Upper lobe of left lung (tissue), 6 donors: Measurements from ENCODE around the gene NFIX. TPM values are rescaled to one million over a fixed set of nuclear protein-coding genes. Genes with fewer than 3 reads are reported as not detected.

ENCODE experiments used
- ATAC-seq, 2 donors: fragments of 200-7000 bp; cut with Tn5 transposase; one replicate each; pipeline ENCODE4 v1.9.1; 2022; ENCODE audit warnings: mild to moderate bottlenecking in 2 of 2, moderate library complexity in 2 of 2; ENCODE audit not compliant: low FRiP score in 2 of 2
- DNase-seq, 2 donors: peaks; one replicate each; pipeline ENCODE4 v3.0.0-alpha.2; 2019 to 2020
- H3K27ac ChIP-seq, 4 donors: fragments of 200-600 bp; sonication (generic); one replicate each; pipeline ENCODE4 v1.5.1; 2016 to 2019
- H3K27me3 ChIP-seq, 4 donors: fragments of 200-600 bp; sonication (generic); one replicate each; pipeline ENCODE4 v1.5.1; 2017 to 2019
- H3K36me3 ChIP-seq, 4 donors: fragments of 200-600 bp; sonication (generic); one replicate each; pipeline ENCODE4 v1.5.1; 2016 to 2019
- H3K4me1 ChIP-seq, 4 donors: fragments of 200-600 bp; sonication (generic); one replicate each; pipeline ENCODE4 v1.5.1; 2018 to 2019
- H3K4me3 ChIP-seq, 4 donors: fragments of 200-600 bp; sonication (generic); one replicate each; pipeline ENCODE4 v1.5.1; 2017 to 2019; ENCODE audit warnings: mild to moderate bottlenecking in 2 of 4, moderate library complexity in 1 of 4
- H3K9me3 ChIP-seq, 4 donors: fragments of 200-600 bp; sonication (generic); one replicate each; pipeline ENCODE4 v1.5.1; 2018 to 2019
- CTCF ChIP-seq, 6 experiments: fragments of 450-650 bp in 4 of 6; fragments of 200-600 bp in 2 of 6; sonication (generic) in 2 of 6; IDR thresholded peaks; one replicate each; pipeline ENCODE4 v1.5.1; 2016 to 2019; ENCODE audit warnings: antibody characterized with exemption in 6 of 6
- EP300 ChIP-seq, 4 donors: sonication (generic); formaldehyde crosslinking; IDR thresholded peaks; one replicate each; pipeline ENCODE4 v1.5.1; 2017; ENCODE audit warnings: antibody characterized with exemption in 4 of 4, control low read depth in 2 of 4
- POLR2A ChIP-seq, 4 donors: fragments of 450-650 bp; IDR thresholded peaks; one replicate each; pipeline ENCODE4 v1.5.1; 2016 to 2017; ENCODE audit warnings: antibody characterized with exemption in 4 of 4, mild to moderate bottlenecking in 2 of 4
- POLR2AphosphoS5 ChIP-seq, 2 donors: sonication (generic); formaldehyde crosslinking; IDR thresholded peaks; one replicate each; pipeline ENCODE4 v1.5.1; 2017; ENCODE audit warnings: antibody characterized with exemption in 2 of 2
- WGBS, 2 donors: methylation state at CpG; one replicate each; pipeline ENCODE4 v1.1.5; 2017 to 2018; 5-methylcytosine and 5-hydroxymethylcytosine counted together
- total RNA-seq, 6 donors: library from RNA; depleted of rRNA in 4 of 6; stranded (reverse); fragments of >200 nt in 4 of 6; gene quantifications; one replicate each; pipeline versions ENCODE4 v1.1.0 to v1.2.1, GENCODE V29; 2016 to 2021
- donor health status: DM: no; HTN: no; CAD: no; lungs with moderate emphysema.
- donor health status: DM: no; HTN: yes; CAD: no; lungs with severe emphysema.

The NFIX gene
- total RNA-seq, 6 donors from 2014 or later: 64.0 to 188 (median 107) TPM

GRCh38 chr19:13047374-13047773, 52.1 kb downstream of the NFIX start:
- TF ChIP-seq POLR2A (IDR thresholded peaks at IDR 0.05) (no peak), EP300 (IDR thresholded peaks at IDR 0.05) (no peak), POLR2AphosphoS5 (IDR thresholded peaks at IDR 0.05) (no peak), CTCF (IDR thresholded peaks at IDR 0.05) (no peak)
- ATAC-seq (no peak), DNase-seq (no peak)
- Histone ChIP-seq H3K4me1 (peaks cover 62 to 85% (median 73%) of the 10 kb centered on the region in 4 donors), H3K9me3 (no peaks in the 10 kb centered on the region), H3K27ac (peak overlapping the region in 3 of 4 donors; percentile 31 to 54 (median 38)), H3K4me3 (no peak overlapping the region), H3K36me3 (no peaks in the 10 kb centered on the region), H3K27me3 (no peaks in the 10 kb centered on the region)
- WGBS, 2 donors: 63 to 68% methylated on average over 7 of the region's 7 CpGs

- Histone ChIP-seq H3K4me3 (no peak overlapping the region), H3K27me3 (no peaks in the 10 kb centered on the region), H3K27ac (peak overlapping the region in 3 of 4 donors; percentile 86 to 97 (median 97)), H3K9me3 (no peaks in the 10 kb centered on the region), H3K36me3 (no peaks in the 10 kb centered on the region), H3K4me1 (peaks cover 65 to 85% (median 75%) of the 10 kb centered on the region in 4 donors)
- 71 to 80% methylated on average over 4 of the region's 4 CpGs for WGBS, 2 donors
- TF ChIP-seq POLR2A (IDR thresholded peaks at IDR 0.05) (no peak), EP300 (IDR thresholded peaks at IDR 0.05) (no peak), CTCF (IDR thresholded peaks at IDR 0.05) (no peak), POLR2AphosphoS5 (IDR thresholded peaks at IDR 0.05) (no peak)
- DNase-seq: no peak
- no peak for ATAC-seq
Observed at GRCh38 chr19:13050274-13050673, 55.0 kb downstream of the NFIX start.

GRCh38 chr19:13051557-13052165, 56.4 kb downstream of the NFIX start:
- no peaks in the 10 kb centered on the region for H3K9me3 ChIP-seq
- peak overlapping the region; percentile 86 to 97 (median 96) for H3K27ac ChIP-seq
- WGBS, 2 donors: 3 to 4% methylated on average over 23 of the region's 23 CpGs
- peaks cover 67 to 87% (median 78%) of the 10 kb centered on the region in 4 donors for H3K4me1 ChIP-seq
- no peak for TF ChIP-seq POLR2A (IDR thresholded peaks at IDR 0.05)
- no peak for TF ChIP-seq CTCF (IDR thresholded peaks at IDR 0.05)
- TF ChIP-seq POLR2AphosphoS5 (IDR thresholded peaks at IDR 0.05): no peak
- no peak for TF ChIP-seq EP300 (IDR thresholded peaks at IDR 0.05)
- ATAC-seq (peak; percentile 30 to 69), DNase-seq (peak; percentile 92)
- peak overlapping the region in 1 of 4 donors; percentile 8 for H3K4me3 ChIP-seq
- H3K36me3 ChIP-seq: no peaks in the 10 kb centered on the region
- no peaks in the 10 kb centered on the region for H3K27me3 ChIP-seq

GRCh38 chr19:13052447-13053175, 57.3 kb downstream of the NFIX start:
- H3K36me3 ChIP-seq: no peaks in the 10 kb centered on the region
- H3K27ac ChIP-seq: peak overlapping the region; percentile 86 to 97 (median 96)
- H3K9me3 ChIP-seq: no peaks in the 10 kb centered on the region
- 30 to 53% methylated on average over 9 to 12 of the region's 12 CpGs for WGBS, 2 donors
- H3K4me1 ChIP-seq: peaks cover 71 to 87% (median 82%) of the 10 kb centered on the region in 4 donors
- H3K27me3 ChIP-seq: no peaks in the 10 kb centered on the region
- no peak for TF ChIP-seq CTCF (IDR thresholded peaks at IDR 0.05)
- ATAC-seq: no peak
- H3K4me3 ChIP-seq: no peak overlapping the region
- no peak for DNase-seq
